GM19467 (cell line): ENCODE data around the gene SLCO1A2.
"Not testable (repeated sequence)": the region's sequence is repeated elsewhere in the genome, so short reads cannot be mapped to it uniquely, and the experiment has no call there.

Source experiments
- ATAC-seq: cut with Tn5 transposase; IDR thresholded peaks from one replicate; pipeline ENCODE4 v1.9.1; 2021; ENCODE audit warnings: mild to moderate bottlenecking, moderate library complexity; ENCODE audit not compliant: unreplicated experiment

Gene SLCO1A2, protein sequence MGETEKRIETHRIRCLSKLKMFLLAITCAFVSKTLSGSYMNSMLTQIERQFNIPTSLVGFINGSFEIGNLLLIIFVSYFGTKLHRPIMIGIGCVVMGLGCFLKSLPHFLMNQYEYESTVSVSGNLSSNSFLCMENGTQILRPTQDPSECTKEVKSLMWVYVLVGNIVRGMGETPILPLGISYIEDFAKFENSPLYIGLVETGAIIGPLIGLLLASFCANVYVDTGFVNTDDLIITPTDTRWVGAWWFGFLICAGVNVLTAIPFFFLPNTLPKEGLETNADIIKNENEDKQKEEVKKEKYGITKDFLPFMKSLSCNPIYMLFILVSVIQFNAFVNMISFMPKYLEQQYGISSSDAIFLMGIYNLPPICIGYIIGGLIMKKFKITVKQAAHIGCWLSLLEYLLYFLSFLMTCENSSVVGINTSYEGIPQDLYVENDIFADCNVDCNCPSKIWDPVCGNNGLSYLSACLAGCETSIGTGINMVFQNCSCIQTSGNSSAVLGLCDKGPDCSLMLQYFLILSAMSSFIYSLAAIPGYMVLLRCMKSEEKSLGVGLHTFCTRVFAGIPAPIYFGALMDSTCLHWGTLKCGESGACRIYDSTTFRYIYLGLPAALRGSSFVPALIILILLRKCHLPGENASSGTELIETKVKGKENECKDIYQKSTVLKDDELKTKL

DNA sequence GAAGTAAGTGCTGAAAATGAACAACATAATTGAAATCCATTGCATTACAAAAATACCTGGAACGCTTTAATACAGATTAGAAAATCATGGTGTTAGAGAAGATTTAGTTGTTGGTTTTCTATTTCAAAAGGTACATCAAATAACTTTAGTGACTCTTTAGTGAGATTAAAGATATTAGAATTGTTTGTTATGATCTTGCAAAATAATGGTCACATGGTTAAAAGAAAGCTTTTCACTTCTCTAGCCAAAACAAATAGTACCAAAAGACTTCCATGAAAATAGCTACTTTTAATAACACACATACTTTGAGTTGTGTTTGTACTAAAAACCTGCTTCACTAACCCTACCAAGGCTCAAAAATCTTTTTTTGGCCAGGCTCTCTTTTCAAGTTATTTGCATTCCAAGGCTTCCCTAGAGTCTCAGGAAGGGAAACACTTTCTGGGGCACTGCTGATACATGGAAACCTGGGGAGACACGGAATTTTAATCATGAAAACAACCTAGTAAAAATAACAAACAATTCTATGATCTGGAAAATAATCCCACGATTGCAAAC is at the start of gene SLCO1A2:
TSS of gene SLCO1A2 (minus strand) at position 147 of the 555 bp plus-strand sequence. CDS start 270 bp downstream, outside the sequence.
- ATAC-seq: no peak

DNA sequence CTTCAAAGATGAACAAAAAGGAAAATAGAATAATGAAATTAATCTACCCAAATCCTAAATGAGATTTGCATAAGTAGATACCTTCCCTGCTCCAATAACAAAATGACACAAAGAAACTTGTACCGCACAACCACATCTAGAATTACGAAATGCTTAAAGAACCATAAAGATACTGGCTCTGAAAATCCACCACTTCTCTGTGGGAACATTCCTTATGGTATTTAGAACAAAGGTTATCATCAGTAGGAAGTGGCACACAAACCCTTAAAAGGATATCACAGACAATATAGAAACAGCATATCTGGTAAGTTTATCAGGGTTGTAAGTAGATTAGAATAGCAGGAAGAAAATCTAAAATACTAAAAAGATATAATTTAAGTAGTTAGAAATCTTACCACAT is 49.5 kb upstream of the SLCO1A2 start:
- no peak for ATAC-seq

DNA sequence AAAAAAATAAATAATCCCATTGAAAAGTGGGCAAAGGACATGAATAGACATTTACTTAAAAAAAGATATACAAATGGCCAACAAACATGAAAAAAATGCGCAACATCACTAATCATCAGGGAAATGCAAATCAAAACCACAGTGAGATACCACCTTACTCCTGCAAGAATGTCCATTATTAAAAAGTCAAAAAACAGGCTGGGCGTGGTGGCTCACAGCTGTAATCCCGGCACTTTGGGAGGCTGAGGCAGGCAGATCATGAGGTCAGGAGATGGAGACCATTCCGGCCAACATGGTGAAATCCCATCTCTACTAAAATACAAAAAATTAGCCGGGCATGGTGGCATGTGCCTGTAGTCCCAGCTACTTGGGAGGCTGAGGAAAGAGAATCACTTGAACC is 46.6 kb upstream of the SLCO1A2 start:
- ATAC-seq: not testable (repeated sequence)

DNA sequence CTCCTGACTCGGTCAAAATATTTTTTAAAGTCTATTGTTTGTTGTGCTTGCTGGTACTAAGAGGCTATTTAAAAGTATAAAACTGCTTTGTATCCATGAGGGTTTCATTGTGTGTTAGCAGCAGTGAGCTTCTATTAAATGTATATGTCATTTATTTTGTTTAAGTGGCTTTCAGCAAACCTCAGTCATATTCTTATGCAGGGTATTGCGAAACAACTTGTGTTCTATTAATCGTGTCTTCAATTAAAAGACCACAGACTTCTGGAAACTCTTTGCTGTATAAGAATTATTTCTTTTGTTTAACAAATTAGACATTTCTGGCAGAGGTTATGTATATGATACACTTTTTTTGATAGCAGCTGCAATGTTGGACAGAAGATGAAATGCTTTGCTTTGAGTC is 44.5 kb upstream of the SLCO1A2 start:
- no peak for ATAC-seq

DNA sequence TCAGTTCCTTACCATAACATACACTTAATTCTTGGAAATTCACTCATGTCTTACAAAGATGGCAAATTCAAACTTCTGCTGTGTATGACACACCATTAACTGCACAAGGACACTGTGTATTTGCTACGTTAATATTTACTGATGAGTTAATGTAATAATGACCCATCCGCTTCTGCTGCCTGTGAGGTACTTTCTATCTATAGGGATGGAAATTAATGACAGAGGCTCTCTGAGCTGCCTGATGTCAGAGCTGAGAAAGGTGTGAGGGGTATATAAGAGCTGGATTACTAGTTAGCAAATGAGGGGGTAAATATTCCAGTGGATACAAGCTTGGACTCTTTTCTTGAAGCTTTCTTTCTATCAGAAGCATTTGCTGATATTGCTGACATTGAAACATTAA is 37.9 kb upstream of the SLCO1A2 start, which contains the start of gene IAPP:
TSS of gene IAPP (plus strand) at position 301 of the 400 bp plus-strand sequence. CDS start 450 bp downstream, outside the sequence.
- ATAC-seq: no peak

DNA sequence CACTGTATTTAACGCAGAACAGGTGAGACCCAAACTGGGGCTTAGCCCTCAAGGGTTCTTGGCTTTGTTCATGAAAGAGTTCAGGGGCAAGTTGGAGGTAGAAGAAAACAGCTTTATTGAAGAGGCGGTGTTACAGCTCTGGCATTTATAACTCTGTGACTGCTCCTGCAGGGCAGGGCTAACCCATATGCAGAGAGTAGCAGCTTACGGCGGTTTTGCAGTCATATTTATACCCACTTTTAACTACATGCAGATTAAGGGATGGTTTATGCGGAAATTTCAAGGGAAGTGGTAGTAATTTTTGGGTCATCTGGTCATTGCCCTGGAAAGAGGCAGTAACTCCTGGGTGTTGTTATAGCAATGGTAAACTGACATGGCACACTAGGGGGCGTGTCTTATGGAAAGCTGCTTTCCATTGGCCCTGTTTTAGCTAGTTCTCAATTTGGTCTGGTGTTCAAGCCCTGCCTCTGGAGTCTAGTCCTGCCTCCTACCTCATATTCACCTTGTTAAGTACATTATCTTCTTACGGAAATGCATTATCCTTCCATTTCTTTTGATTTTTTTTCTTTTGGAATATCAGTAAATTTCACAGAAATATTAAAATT is 36.2 kb upstream of the SLCO1A2 start:
- ATAC-seq: no peak

DNA sequence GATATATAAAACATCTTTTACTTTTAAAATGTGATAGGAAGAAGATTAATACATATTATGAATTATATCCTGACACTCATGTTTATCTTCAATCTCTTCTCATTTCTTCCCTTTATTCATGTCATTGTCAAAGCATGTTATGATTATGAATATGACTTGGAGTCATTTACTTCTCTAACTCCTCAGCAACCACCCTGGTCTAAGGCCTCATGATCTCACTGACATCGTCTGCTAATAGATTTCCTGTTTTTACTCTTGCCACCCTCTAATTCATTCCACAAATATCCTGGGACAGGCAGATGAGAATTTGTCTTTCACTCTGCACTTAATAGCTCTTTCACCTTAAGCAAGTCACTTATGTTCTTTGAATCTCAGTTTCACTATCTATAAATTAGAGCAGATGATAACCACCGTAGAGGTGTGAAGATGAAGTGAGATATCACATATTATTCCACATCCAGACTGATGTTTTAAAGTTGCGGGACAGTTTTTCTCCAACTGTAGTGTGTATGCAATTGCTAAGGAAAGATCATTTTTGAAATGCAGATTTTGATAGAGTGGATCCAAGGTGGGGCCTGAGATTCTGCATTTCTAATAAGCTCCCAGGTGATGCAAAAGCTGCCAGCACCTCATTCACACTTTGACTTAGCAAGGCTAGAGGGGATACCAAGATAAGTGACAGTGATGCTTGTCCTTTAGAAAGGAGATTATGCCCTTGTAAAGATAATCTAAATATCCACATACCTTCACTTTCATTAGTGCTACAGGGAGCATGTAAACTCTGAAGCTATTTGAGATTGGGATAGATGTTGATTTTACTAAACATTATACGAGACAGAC is 34.6 kb upstream of the SLCO1A2 start:
- no peak for ATAC-seq

DNA sequence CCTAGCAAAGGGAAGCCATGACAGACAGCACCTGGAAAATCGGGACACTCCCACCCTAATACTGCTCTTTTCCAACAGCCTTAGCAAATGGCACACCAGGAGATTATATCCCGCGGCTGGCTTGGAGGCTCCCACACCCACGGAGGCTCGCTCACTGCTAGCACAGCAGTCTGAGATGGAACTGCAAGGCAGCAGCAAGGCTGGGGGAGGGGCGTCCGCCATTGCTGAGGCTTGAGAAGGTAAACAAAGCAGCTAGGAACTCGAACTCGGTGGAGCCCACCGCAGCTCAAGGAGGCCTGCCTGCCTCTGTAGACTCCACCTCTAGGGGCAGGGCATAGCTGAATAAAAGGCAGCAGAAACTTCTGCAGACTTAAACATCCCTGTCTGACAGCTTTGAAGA is 25.9 kb upstream of the SLCO1A2 start:
- ATAC-seq: not testable (repeated sequence)

DNA sequence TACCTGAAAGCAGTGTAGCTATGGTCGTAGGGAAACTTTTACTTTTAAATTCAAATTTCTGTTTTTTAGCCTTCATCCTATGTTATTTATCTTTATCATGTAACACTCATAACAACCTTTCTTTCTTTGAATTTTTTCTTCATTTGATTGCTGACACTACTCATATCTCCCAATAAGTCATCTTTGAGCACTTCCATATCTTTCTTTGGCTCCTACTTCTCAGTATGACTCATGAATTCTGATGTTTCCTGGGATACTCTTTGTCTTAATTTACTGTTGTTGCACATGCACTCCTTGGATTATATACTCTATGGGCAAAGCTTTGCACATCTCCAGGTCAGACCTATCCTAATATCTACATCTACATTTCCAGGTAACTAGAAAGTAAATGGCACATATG is 19.9 kb upstream of the SLCO1A2 start:
- ATAC-seq: no peak

DNA sequence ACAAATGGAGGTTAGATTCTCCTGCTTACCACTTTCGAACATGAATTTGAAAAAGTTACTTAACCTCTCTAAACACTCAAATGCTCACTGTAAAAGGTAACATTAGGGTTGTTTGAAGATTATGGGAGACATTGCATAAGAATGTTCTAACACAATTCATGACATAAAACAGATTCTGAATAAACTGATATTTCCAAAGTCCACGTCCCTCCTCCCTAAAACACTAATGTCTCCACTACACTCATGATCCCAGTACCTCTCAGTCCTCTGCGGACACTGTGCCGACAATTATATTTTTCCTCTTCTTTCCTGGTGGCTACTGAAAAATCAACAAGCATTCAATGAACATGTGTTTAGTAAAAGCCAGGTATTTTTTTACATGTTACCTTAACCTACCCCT is 19.2 kb upstream of the SLCO1A2 start:
- ATAC-seq: no peak

DNA sequence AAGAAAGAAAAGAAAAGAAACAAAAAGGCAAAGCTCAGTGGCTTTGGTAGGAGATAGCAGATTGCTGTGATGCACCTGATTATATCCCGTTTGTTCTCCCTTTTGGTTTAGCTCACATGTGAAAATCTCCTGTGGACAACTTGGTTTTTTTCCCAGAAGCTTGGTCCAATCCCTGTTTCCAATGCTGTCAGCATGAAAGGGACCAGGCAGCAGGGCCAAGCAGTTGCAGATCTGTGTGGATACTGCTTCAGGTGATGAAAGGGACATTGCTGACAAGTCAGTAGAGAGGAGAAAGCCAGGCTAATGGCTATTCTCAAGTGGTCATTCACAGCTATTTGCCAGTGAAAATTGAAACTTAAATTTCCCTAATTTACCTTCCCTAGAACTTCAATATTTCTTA is 18.8 kb upstream of the SLCO1A2 start:
- ATAC-seq: no peak

DNA sequence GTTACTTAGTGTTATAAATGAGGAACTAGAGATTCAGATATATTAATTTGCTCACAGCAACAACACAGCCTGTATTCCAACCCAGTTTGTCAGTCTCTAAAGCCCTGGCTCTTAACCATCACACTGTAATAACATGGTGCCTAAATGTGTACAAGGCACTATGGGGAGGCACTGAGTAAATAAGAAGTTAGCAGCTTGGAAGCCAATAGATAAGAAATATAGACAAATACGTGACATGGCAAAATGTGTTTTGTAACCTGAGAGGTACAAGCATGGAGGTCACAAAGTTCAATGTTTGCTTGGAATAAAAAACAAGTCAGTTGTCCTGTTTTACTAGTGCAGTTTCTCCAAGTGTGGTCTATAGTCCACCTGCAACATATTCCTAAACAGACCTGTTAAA is 16.3 kb upstream of the SLCO1A2 start:
- ATAC-seq: no peak

DNA sequence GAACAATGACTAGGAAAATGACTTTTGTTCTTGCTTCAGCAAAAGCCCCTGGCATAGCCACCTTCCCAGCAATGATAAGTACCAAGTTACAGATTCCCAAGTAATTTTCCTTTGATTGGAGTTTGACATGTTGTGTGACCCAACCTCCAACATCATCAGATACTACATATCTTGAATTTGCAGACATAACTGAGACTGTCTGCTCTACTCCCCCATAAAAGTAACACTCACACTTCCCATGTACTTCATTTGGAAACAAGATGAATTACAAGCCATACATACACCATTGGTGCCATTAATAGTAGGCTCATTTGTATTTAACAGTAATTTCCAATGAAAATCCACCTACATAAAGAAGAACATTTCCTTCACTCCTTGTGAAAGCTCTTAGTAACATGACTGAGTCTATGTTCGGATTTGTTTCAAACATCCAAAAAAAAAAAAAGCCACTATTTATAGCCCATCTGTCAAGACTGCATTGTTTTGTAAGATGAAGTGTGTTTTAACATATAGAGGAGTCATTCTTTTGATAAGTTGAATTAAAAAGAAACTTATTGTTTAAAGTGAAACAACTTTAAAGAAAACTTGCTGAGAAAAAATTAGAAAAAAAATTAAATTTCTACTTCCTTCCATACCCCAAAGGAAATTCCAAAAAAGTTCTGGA is 12.0 kb upstream of the SLCO1A2 start:
- no peak for ATAC-seq

DNA sequence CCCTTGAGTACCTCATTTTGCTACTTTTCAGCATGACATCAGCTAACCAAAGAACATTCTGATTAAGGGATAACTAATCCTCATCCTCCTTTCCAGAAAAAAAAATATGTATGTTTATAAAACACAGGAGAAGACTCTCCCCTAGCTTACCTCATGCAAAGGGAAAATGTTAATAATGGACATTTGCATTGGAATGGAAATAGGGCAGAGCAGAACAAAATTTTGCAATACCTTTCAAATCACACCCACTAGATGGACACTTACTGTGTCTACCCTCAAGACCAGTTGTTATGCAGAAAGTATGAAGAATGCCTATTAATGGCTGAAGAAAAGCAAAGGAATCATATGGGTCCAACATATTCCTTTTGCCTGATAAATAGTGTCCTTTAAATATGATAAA is 8.9 kb upstream of the SLCO1A2 start:
- ATAC-seq: no peak

DNA sequence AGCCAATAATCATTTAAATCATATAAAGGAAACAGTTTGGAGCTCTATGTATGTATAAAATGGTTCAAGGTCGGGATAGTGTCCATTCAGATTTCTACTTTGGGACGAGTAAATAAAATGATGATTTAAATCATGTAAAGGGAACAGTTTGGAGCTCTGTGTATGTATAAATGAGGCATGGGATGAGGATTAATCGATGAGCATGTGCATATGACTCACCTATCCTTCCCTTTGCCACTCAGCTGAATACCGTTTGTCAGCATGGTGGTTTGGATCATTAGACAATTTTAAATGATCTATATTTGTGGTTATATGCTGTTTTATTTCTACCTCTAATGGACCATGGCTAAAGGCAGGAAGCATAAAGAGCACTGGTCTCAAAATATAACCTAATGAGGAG is 7.1 kb upstream of the SLCO1A2 start:
- ATAC-seq: no peak

DNA sequence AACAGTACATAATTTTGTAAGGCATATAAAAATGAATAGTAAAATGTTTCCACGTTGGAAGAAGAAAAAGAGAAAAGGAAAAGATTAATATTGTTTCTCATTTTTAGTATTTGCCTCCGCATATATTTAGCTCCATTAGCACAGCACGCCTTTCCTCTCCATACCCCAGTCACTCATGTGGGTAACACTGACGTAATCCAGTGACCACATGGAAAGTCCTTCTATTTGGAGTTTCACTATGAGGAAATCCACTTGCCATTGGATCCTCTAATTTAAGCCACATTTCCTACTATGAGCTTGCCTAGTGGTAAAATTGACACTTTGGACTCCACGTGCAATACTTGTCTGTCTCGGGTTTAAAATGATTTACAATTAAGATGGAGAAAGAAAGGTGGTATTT is 5.7 kb upstream of the SLCO1A2 start:
- ATAC-seq: no peak

DNA sequence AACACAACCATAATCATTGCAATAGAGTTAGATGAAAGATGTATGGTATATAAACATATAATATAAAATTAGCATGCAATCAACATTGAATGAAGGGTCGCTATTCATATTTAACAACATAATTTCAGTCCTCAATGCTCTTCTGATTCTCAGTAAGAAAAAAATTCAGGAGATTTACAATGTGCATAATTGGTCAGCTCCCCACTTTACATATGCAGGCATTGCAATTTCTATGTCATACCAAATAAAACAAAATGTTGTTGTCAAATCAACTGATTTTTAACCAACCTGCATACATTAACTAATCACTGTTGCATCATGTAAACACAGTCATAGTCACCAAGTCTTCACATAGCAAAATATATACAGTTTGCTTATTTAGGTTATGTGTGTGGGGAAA is 5.2 kb upstream of the SLCO1A2 start:
- no peak for ATAC-seq

DNA sequence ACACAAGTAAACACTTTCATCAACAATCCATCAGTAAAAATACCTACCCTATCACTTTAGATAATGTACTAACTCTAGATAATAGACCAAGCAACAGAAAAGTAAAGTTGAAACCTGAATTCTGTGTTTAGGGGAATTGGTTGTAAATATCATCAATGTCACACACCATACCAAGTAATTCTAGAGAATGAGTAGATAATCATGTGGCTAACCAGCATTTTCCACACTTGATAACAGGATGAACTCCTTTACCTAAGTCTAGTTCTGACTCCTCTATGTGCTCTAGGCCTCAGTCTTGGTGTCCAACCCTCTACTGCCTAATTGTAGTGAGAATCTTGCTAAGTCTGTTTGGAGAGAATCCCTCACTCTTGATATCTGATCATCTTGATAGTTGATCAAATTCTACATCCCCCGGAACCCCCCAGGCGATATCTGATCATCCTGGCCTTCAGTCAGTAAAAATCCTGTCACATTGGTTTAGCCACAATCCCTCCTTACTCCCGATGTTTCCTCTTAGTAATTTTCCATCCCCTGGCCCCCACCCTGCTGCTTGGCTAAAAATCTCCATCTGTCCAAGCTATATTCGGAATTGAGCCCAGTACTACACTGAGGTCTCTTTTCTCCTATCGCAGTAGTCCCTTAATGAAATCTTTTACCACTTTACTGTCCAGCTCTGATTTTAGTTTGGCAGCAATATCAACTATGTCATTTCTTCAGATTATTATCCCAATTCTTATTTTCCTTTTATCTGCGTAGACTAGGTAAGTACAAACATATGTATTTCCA is 3.4 kb upstream of the SLCO1A2 start:
- ATAC-seq: no peak

DNA sequence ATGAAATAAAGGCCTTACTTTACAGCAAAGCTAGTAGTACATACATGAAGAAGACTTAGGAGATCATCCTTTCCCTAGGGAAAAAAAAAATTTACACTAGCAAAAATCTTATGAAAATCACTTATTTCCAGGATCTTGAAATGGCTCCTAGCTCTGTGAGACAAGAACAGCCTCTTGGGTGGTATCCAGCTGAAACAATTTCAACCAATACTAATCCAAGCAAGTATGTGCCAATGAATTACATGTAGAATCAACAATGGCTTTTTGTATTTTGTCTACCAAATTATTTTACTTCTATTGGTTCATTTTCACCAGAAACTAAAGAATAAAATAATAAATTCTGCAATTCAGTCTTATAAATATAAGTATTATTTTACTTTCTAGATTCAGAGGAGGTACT is 2.7 kb upstream of the SLCO1A2 start:
- ATAC-seq: no peak
